GM18909 (cell line): ENCODE results near the gene AADACL4.
A peak's percentile ranks its signal among the peaks of the same experiment; 100 is the strongest.

Experiments used
- ATAC-seq: cut with Tn5 transposase; IDR thresholded peaks from one replicate; pipeline ENCODE4 v1.9.1; 2021; ENCODE audit warnings: mild to moderate bottlenecking; ENCODE audit not compliant: unreplicated experiment, poor library complexity

AADACL4 gene

GRCh38 chr1:12610305-12610935 is 33.5 kb upstream of the AADACL4 start:
- ATAC-seq: no peak

GRCh38 chr1:12610941-12611340 is 32.9 kb upstream of the AADACL4 start:
- no peak for ATAC-seq

- no peak for ATAC-seq
Measured at GRCh38 chr1:12613180-12613579, 30.7 kb upstream of the AADACL4 start.

GRCh38 chr1:12614402-12615158 is 29.3 kb upstream of the AADACL4 start:
- ATAC-seq: no peak

- no peak for ATAC-seq
Measured at GRCh38 chr1:12615159-12615864, 28.6 kb upstream of the AADACL4 start.

GRCh38 chr1:12615865-12616708 is 27.8 kb upstream of the AADACL4 start:
- no peak for ATAC-seq

- no peak for ATAC-seq
Measured at GRCh38 chr1:12616709-12617373, 27.0 kb upstream of the AADACL4 start.

- ATAC-seq: no peak
Measured at GRCh38 chr1:12617511-12617900, 26.4 kb upstream of the AADACL4 start.

- ATAC-seq: peak; percentile 33
Measured at GRCh38 chr1:12617901-12618660, 25.8 kb upstream of the AADACL4 start, which contains the start of gene DHRS3. Gene DHRS3, minus strand, starts transcription at chr1:12618210. Its CDS starts 862 bp downstream, at chr1:12617348.

GRCh38 chr1:12618661-12618964 is 25.3 kb upstream of the AADACL4 start:
- no peak for ATAC-seq

GRCh38 chr1:12618965-12619791 is 24.7 kb upstream of the AADACL4 start:
- ATAC-seq: peak; percentile 11

GRCh38 chr1:12619792-12620487 is 23.9 kb upstream of the AADACL4 start:
- no peak for ATAC-seq

GRCh38 chr1:12620488-12620865 is 23.4 kb upstream of the AADACL4 start:
- no peak for ATAC-seq

- no peak for ATAC-seq
Measured at GRCh38 chr1:12620931-12621330, 23.0 kb upstream of the AADACL4 start.

GRCh38 chr1:12621346-12622335 is 22.2 kb upstream of the AADACL4 start:
- no peak for ATAC-seq

GRCh38 chr1:12622506-12622905 is 21.4 kb upstream of the AADACL4 start:
- no peak for ATAC-seq

- no peak for ATAC-seq
Measured at GRCh38 chr1:12625276-12625675, 18.6 kb upstream of the AADACL4 start.
